Stimulated activated CD8-positive, alpha-beta memory T cell treated with anti-CD3 and anti-CD28 coated beads, Interleukin-4, amount 100 ng/mL, for 4 hours (primary cell): ENCODE measurements around the gene PABPC1L2A.
"Not testable (repeated sequence)": the region's sequence is repeated elsewhere in the genome, so short reads cannot be mapped to it uniquely, and the experiment has no call there.

Experiments
- DNase-seq, 2 donors: peaks; one replicate each; pipeline ENCODE4 v3.0.0-alpha.2; 2020; ENCODE audit warnings: low read depth in 2 of 2, low spot score in 1 of 2

PABPC1L2A gene

DNA sequence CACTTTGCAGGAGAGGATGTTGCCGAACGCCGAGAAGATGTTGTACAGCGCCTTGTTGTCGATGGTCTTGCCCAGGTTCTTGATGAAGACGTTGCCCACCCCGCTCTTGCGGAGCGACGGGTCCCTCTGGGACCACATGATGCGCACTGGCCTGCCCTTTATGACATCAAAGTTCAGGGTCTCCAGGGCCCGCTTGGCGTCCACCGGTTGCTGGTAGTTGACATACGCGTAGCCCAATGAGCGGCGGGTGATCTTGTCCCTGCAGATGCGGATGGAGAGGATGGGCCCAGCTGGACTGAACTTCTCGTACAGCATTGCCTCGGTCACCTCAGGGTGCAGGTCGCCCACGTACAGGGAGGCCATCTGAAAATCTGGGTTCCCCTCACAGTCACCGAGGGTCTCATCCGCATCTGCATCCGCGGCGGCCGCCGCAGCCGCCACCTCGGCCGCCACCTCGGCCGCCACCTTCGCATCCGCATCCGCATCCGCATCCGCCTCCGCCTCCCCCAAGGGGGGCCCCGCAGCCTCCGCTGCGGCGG, at the start of gene PABPC1L2A:
Gene PABPC1L2A (minus strand): TSS at position 489 of the 539 bp plus-strand sequence. CDS start 126 bp downstream, at position 363.
- not testable (repeated sequence) for DNase-seq

DNA sequence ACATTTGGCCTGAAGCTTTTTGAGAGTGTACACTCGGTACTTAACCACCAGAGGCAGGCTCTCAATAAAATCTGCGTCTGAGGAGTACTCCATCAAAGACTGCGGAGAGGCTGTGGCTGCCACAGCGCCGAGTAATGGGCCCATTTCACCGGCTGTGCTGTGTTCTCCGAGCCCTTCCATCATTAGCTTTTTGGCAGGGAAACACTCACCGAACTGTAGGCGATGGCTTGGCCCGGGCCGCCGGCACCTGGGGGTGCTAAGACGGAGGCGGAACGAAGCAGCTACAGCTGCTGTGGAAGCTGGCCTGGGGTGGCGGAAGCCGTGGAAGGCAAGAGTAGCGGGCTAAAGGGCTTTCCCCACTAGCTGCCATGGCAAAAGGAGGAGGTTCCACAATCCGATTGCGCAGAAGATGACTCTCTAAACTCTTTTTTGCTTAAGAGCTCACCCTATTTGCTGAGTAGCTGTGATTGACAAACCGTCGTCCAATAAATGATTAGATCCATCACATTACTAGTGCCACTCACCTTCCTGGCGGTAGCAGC, 48.5 kb upstream of the PABPC1L2A start:
- no peak for DNase-seq

DNA sequence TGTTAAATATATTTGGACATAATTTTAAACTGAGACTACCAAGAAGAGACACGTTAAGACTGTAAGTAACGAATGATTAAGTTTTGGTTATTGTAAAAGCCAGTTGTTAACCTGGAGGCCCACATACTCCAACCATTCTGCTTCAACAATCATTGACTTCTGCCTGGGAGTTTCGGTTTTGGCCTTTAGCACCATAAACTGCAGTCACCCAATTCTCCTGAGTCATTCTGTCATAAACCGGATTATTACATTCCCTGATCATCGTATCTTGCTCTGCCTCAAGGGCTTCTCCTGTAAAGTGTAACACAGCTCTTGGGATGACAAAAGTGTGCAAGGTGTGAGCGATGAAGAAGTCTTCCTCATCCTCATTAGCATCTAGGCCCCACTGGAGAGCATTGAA, 46.9 kb upstream of the PABPC1L2A start:
- no peak for DNase-seq

DNA sequence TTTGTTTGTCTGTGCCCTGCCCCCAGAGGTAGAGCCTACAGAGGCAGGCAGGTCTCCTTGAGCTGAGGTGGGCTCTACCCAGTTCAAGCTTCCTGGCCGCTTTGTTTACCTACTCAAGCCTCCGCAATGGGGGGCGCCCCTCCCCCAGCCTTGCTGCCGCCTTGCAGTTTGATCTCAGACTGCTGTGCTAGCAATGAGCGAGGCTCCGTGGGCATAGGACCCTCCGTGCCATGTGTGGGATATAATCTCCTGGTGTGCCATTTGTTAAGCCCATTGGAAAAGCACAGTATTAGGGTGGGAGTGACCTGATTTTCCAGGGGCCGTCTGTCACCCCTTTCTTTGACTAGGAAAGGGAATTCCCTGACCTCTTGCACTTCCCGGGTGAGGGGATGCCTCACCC, 20.2 kb upstream of the PABPC1L2A start:
- DNase-seq = not testable (repeated sequence)

DNA sequence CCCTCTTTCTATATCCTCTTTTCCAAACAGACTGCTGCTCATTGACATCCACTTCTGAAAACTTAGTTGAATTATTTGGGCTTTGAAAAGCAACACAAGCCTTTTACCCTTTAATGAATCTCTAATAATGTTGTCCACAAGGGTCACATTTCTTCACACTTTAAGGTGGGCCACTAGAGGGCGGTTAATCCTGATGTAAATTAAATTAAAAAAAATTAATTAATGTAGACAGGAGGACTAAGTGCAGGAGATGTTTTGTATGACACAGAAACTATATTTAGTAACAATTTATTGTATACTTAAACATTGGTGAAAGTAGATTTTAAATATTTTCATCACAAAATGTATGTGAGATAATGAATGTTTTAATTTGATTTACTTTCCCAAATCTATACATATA, 7.5 kb upstream of the PABPC1L2A start:
- not testable (repeated sequence) for DNase-seq

DNA sequence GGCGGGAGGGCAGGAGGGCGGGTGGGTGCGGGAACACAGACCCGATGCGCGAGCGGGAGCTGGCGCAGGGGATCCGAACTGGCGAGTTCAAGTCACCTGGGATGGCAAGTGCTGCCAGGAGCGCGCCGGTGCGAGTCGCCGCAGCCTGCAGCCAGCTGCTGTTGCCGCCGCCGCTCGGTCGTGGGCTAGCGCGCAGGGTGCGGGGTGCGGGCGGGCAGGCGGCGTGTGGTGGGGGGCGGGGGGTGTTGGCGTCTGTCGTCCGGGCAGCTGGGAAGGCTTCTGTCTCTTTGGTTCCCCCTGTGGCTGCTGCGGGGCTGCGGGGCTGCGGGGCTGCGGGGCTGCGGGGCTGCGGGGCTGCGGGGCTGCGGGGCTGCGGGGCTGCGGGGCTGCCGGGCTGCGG, 572 bp upstream of the PABPC1L2A start:
- not testable (repeated sequence) for DNase-seq

DNA sequence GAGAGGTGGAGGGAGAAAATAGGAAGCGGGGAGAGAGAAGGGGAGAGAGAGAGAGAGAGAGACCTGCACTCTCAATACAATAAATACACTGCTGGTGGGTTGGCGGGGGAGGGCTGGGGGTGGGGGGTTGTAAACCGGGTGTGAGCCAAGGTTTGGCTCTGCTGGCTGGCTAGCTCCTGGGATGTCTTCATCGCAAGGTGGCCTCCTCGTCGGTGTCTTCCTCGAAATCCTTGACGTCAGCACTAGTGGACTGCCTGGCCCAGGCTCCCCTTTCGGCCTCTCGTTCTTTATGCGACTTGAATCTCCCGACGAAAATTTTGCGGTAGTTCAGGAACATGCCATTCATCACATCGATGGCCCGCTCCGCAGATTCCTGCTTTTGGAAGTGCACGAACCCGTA, 715 bp downstream of the PABPC1L2A start:
- not testable (repeated sequence) for DNase-seq

DNA sequence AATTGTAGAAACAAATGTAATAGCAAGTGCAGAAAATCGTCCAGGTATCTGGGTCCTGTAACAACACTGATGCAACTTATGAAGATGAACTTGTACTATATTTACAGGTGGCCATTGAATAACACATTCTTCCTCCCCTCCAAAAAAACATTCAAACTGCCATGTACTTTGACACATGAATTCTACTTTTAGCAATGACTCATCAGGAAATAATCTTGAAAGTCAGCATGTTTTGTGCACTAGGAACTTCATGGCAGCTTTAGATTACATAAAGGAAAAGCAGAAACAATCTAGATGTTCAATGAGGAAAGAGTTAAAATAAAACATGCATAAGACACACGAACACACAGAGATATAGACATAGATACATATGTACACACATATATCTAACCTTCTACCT, 2.5 kb downstream of the PABPC1L2A start:
- DNase-seq = no peak

DNA sequence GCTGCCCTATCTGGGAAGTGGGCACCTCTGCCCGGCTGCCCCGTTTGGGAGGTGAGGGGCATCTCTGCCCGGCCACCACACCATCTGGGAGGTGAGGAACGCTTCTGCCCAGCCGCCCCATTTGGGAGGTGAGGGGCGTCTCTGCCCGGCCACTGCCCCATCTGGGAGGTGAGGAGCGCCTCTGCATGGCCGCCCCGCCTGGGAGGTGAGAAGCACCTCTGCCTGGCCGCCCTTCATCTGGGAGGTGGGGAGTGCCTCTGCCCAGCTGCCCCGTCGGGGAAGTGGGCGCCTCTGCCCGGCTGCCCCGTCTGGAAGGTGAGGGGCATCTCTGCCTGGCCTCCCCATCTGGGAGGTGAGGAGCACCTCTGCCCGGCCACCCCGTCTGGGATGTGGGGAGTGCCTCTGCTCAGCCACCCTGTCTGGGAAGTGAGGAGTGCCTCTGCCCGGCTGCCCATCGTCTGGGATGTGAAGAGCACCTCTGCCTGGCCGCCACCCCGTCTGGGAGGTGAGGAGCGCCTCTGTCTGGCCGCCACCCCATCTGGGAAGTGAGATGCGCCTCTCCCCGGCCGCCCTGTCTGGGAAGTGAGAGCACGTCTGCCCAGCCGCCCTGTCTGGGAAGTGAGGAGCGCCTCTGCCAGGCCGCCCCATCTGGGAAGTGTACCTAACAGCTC, 9.8 kb downstream of the PABPC1L2A start:
- no peak for DNase-seq

DNA sequence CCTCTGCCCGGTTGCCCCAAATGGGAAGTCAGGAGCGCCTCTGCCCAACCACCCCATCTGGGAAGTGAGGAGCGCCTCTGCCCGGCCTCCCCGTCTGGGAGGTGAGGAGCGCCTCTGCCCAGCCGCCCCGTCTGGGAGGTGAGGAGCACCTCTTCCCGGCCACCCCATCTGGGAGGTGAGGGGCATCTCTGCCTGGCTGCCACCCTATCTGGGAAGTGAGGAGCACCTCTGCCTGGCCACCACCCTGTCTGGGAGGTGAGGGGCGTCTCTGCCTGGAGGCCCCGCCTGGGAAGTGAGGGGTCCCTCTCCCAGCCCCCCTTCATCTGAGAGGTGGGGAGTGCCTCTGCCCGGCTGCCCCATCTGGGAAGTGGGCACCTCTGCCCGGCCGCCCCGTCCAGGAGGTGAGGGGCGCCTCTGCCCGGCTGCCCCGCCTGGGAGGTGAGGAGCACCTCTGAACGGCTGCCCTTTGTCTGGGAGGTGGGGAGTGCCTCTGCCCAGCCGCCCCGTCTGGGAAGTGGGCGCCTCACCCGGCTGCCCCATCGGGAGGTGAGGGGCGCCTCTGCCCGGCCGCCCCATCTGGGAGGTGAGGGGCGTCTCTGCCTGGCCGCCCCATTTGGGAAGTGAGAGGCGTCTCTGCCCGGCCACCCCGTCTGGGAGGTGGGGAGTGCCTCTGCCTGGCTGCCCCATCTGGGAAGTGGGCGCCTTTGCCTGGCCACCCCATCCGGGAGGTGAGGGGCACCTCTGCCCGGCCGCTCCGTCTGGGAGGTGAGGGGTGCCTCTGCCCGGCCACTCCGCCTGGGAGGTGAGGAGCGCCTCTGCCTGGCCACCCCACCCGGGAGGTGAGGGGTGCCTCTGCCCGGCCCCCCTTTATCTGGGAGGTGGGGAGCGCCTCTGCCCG, 10.6 kb downstream of the PABPC1L2A start:
- DNase-seq = no peak

DNA sequence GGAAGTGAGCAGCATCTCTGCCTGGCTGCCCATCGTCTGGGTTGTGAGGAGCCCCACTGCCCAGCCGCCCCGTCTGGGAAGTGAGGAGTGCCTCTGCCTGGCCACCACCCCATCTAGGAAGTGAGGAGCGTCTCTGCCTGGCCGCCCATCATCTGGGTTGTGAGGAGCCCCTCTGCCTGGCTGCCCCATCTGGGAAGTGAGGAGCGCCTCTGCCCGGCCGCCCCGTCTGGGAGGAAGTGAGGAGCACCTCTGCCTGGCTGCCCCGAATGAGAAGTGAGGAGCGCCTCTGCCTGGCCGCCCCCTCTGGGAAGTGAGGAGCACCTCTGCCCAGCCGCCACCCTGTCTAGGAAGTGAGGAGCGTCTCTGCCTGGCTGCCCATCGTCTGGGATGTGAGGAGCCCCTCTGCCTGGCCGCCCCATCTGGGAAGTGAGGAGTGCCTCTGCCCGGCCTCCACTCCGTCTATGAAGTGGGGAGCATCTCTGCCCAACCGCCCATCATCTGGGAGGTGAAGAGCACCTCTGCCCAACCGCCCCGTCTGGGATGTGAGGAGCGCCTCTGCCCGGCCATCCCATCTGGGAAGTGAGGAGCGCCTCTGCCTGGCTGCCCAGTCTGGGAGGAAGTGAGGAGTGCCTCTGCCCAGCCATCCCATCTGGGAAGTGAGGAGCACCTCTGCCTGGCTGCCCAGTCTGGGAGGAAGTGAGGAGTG, 11.4 kb downstream of the PABPC1L2A start:
- not testable (repeated sequence) for DNase-seq

DNA sequence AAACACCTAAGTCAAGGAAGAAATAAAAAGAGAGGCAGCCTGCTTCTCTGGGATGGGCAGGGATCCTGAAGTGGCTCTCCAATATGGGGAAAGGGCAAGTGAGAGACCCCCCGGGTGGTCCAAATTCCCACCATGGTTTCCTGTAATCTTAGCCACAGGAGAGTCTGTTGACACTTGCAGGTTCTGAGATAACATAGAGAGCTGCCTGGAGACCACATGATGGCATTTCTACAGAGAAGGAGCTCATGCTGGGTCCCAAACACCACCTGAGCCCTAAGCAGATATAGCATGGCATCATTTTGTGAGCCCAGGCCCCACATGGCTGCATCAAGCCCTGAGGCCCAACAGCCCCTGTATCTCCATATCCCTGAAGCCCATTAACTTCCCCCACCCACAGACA, 50.4 kb downstream of the PABPC1L2A start:
- no peak for DNase-seq
